MV-4-11 (cell line): ENCODE data around the gene SCGB3A1.

ENCODE experiments used
- DNase-seq: peaks from one replicate; lab custom pipeline; 2025; lab: John Stamatoyannopoulos, UW

The SCGB3A1 gene, protein sequence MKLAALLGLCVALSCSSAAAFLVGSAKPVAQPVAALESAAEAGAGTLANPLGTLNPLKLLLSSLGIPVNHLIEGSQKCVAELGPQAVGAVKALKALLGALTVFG

DNA sequence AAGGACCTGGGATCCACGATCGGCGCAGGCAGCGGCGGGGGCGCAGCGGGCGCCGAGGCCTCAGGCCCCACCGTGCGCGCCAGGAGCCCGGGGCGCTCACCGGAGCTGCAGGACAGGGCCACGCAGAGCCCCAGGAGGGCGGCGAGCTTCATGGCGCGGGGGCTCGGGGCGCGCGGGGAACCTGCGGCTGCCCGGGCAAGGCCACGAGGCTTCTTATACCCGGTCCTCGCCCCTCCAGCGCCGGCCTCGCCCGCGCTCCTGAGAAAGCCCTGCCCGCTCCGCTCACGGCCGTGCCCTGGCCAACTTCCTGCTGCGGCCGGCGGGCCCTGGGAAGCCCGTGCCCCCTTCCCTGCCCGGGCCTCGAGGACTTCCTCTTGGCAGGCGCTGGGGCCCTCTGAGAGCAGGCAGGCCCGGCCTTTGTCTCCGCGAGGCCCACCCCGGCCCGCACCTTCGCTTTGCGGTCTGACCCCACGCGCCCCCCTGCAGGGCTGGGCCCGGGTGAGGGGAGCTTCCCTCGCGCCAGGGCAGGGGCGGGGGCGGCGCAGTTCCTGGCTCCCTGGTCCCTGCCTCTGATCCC, at the start of gene SCGB3A1:
Gene SCGB3A1 (minus strand): TSS at position 189 of the 577 bp plus-strand sequence. CDS start 37 bp downstream, at position 152.
- no peak for DNase-seq

DNA sequence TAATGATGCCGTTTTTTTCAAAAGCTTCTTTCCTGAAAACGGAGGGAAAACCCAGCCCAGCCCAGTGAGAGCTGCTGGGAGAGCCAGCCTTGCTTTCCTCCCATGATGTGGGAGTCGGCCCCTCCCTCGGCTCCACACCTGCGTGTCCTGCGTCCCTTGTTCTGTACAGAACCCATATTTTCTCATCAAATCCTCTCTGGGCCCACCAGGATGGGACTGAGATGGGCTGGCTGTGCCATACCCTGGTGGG, 49.2 kb upstream of the SCGB3A1 start:
- DNase-seq = no peak

DNA sequence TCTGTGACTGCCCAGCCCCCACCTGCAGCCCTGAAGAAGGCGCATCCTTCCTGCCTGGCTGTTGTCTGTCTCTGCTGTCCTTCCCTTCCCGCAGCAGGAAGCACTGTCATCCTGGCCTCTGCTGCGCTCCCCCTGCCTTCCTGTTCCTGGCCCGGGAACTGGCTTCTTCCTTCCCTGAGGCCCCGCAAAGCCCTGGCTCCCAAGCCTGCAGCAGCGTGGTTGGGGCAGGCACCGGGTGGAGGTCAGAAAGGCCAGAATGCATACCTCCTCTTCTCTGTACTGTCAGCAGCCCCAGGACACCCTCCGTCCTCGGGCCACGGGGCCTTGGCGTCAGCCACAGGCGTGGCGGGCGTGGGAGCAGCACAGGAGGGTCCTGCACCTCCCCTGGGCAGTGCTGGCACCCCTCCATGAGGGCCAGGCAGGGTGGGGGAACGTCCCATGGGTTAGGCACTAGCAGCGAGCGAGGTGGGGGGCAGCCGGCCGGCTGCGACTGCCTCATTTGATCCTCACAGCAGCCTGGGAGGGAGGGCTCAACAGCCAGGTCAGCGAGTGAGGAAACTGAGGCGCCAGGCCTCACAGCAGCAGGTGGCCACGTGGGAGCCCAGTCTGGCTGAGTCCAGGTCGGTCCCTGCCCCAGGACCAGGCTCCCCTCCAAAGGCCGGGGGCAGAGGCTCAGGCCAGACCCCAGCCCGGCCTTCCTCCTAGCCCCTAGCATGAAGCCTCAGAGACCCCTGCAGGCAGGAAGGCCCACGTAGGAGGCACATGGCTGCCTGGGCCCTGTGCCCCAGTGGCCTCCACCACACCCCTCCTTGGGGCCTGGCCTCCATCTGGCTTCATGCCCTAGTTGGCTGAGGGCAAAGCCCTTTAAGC, 48.7 kb upstream of the SCGB3A1 start:
- DNase-seq = no peak

DNA sequence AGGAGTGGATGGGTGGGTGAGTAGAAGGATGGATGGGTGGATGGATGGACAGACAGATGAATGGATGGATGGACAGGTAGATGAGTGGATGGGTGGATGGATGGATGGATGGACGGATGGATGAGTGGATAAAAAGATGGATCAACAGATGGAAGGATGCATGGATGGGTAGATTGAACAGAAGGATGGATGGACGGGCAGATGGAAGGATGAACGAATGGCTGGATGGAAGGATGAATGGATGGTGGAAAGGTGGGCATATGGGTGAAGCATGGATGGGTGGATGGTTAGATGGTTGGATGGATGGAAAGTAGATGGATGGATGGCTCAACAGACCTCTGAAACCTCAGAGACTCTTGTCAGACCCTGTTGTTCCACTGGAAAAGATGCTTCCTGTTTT, 48.0 kb upstream of the SCGB3A1 start:
- DNase-seq = no peak

DNA sequence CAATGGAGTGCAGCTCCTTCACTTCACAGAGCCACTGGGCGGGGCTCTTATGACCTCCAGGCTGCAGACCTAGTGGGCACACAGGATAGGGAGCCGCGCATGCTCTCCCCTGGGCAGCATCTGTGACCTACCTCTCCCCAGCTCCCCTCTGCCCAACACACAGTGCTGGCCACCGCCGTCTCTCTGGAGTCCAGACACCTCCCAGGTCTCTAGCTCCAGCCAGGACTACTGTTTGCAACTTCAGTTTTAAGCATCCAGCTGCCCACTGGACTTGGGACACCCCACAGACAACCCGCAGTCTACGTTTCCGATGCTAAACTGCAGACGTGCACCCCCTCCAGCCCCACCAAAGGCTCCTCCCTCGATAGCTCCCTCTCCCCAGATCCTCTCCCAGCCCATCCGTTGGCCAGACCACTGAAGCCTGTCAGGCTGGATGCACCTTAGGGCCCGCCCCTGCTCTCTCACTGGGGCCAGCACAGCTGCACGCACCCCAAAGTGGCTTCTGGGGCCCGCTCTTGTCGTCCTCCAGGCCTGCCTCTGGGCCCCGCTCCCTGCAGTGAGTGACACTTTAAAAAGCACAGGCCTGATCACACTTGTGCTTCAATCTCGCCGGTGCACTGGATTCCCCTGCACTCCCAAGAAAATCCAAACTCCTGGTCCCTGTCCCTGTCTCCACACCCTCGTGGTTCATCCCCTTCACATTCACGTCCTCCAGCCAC, 46.8 kb upstream of the SCGB3A1 start:
- DNase-seq = no peak

DNA sequence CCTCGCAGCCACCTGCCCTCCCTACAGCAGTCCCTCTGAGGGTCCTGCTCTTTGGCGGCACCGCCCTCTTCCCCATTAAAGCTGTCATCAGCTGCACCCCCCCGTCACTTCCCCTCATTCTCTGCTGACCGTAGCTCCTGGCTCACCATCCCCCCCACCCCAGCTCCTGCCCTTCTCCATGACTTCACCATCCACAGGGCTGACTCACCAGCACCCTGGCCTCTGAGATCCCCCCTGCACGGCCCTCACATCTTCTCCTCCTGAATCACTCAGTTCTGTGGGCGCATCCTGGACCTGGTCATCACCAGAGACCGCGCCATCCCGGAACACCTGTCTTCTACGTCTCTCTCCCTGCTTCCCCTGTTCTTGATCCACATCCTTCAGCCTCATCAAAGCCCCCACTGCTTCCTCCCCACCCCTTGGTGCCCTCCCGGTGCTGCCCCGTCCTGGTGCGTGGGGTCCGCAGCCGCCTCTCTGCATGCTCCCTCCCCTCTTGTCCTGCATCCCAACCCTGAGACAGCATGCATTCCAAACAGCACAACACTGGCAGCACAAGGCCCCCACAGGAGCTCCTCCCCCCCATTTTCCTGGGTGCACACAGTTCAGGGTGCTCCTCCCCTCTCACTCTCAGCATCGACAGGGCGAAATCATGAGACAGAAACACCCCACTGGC, 45.2 kb upstream of the SCGB3A1 start:
- DNase-seq = no peak

DNA sequence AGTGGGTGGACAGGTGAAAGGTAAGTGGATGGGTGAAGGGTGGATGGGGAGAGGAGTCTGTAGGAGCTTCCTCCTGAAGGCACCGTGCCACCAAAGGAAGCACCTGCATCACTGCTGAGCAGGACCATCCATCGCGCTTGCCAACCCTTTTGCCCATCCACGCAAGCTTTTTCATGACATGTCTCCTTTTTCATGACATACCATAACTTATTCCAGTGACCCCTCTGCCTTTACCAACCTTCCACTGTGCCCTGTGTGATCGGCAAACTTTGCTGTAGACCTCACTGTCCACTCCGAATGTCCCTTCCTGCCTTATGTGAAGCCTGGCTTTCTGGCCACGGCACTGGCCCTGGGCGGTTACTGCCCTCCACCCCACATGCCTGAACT, 44.7 kb upstream of the SCGB3A1 start:
- no peak for DNase-seq

DNA sequence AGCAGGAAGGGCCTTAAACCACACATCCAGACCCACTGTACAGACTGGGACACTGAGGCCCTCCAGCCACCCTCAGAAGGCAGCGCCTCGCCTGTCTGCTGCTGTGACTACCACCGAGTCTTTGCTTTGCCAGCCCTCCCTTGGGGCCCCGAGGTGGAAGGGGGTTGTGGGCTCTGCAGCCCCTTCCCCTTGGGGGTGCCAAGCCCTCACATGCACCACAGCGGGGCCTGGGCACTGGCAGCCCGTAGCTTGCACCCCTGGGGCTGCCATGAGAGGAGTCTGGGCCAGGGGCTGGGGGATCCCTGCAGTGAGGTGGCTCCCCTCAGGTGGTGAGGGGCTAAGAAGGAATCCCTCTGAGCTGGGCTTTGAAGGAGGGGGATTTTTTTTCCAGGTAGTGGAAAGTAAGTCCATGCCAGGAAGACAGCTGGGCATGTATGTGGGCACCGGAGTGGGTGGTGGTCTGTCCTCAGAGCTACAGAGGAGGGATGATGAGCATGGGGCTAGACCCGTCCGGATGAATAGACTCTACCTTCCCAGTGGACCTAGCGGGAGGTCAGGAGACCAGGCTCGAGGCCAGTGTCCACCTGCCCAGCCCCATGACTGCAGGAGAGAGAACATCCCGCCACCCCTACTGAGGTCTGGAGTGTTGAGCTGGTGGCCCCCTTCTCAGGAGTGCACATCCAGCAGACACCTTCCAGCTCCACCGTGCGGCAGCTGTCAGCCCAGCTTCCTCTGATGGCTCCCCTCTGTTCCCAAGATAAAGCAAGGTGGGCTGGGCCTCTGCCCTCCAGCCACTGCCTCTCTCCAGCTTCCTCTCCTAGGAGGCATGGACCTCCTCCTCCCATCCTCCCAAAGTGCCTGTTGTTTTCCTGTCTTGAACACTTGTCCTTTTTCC, 42.2 kb upstream of the SCGB3A1 start:
- DNase-seq = no peak

DNA sequence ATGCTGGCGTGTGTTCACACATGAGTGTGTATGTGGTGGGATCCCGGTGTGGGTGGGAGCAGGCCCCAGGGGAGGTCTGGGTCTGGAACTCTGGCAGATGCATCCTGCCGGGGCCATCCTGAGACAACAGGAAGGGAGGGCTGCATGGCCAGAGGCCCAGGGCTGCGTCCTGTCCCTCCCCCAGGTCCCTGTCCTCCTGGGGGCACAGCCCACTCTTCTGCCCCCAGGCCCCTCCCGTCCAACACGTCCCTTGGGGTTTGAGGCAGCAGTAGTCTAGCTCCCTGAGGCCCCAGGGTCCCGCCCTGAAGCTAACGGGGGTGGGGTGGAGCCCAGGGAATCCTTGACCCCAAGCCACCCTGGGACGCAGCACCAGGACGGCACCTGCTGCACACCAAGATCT, 41.5 kb upstream of the SCGB3A1 start:
- no peak for DNase-seq

DNA sequence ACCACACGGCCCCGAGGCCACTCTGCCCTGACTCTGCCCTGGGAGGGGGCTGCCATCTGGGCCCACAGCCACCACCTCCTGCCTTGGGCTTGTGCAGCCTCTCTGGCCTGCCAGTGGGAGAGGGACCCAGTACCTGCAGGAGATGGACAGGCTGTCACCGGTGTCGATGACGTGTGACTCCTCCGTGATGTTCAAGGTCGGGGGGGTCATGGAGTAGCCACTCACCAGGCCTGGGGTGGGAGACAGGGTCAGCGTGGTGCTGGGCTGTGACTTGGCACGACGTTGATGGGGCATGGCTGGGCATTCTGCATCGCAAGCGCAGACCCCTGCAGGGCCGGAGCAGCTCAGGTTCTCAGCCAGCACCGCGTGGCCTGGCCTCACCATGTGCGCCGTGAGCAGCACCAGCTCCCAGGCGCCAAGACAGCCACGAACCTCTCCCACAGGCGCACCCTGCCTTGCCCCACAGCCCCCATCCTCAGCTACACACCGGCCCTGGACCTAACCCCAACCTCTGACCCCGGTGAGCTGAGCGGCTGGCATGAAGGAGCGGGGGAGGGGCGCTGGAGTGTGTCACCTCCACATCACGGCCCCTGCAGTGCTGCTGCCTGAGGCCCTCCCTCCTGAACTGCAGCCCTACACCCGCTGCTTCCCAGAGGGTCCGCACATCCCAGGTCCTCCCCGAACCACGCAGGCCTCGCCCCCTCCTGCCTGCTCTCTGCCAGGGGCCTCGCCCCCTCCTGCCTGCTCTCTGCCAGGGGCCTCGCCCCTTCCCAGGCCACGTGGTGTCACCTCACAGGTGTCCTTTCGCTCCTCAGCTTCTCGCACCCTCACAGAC, 40.5 kb upstream of the SCGB3A1 start:
- no peak for DNase-seq

DNA sequence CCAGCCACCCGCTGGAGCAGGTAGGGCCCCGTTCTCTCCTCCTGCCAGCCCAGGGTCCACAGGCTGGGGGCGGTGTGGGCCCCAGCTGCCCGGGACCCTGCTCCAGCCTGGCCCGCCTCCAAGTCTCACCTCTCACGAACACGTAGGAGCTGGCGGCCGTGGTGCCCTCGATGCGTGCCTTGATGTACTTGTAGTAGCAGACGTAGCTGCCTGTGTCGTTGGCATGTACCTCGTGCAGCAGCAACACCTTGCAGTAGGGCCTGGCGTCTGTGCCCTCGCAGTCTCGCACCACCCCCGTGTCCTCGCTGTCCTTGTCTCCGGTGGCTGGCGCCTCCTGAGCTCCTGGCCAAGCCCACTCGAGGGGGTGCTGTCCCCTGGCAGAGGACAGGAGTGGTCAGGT, 39.1 kb upstream of the SCGB3A1 start:
- DNase-seq = no peak

DNA sequence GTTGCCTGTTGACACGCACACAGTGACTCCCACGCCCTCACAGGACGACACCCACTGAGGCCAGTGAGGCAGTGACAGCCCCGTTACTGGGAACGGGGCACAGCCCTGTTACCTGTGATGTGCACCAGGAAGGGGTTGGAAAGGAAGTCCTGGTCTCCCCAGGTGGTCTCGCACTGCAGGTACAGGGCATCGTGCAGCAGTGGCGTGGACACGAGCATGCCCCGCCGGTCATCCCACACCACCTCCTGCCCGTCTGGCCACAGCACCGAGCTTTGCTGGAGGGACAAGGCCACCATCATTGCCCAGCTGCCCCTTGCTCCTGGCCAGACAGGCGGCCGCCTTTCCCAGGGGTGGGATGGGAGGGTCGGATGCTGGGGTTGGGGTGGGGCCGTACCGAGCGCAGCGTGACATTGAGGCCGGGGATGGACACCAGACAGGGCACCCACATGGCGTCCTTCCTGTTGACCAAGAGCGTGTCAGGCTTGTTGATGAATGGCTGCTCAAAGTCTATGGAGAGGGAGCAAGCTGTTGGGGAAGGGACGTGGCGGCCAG, 38.6 kb upstream of the SCGB3A1 start:
- DNase-seq = no peak

DNA sequence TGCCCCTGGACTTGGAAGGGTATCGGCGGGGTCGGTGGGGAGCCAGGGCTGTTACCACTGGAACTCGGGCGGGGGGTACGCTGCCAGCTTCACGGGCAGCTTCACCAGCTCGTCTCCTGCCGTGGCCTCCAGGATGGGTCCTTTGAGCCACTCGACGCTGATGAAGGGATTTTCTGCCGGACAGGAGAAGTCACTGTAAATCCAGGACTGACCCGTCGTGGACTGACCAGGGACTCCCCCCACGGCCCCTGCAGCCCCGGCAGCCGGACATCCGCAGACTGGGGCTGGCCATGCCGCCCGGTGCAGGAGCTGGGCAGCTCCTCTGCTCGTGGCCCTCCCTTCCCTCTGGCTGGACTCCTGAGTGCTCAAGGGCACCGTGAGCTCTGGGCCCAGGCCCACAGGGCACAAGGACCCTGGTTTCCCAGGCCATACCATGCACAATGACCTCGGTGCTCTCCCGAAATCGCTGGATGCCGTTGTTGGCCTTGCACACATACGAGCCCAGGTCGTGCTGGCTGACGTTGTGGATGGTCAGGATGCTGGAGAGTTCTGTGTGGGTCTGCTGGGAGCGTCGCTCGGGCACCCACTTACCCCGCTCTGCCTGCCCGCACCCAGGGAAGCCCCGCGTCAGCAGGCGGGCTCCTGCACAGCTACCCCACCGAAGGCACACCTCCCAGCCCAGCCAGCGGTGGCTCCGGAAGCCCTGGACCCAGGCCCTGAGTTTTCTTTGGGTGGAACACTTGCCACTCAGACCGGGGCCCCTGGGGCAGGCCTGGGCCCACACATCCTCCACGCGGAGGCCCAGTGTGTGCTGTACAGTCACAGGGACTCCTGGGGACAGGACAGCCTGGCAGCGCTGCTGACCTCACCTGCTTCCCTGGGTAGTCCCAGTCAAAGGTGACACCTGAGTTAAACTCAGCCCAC, 37.8 kb upstream of the SCGB3A1 start:
- DNase-seq = no peak

DNA sequence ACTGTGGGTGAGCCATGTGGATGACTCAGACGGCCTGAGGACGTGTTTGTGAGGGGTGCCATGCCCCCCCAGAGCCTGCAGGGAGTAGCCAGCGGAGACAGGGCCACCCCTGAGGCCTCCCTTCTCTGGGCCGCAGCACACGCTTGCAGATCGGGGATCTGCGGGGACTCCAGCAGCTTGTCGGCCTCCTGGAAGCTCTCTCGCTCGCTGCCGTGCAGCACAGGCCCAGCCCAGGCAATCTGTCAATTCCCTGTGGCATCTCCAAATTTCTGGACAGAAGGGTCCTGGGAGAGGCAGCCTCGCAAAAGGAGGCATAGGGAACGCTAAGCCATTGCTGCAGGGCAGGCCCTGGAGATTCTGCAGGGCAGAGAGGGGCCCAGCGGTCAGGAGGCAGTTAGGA, 36.9 kb upstream of the SCGB3A1 start:
- DNase-seq = no peak

DNA sequence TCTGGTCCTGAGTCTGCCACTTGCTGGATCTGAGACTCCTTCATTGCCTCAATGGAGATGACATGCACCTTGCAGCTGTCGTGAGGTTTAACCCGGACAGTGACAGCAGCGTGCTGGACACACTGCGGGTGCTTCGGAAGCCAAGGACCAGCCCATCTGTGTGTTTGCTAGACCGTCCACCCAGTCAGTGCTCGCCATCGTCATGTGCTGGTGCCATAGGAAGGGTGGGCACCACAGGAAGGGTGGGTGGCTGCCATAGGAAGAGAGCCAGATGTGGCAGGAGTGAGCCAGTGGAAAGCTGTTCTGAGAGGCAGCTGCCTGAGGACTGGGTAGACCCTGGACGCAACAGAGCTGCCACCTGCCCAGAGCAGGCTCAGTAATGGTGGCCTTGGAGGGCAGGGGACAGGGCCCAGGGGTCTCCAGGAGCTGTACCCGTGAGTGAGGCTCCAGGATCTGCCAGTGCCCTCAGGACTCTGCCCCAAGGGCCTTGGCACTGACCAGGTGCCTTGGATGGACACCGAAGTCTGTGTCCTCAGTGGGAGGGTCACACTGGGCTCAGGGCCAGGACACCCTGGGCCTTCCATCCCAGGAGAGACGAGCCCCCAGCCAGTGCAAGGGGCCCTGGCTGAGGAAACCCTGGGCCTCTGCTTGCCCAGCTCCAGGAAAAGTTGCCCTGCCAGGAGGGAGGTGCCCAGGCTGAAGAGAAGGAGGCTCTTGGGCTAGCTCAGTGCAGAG, 36.3 kb upstream of the SCGB3A1 start:
- DNase-seq = no peak

DNA sequence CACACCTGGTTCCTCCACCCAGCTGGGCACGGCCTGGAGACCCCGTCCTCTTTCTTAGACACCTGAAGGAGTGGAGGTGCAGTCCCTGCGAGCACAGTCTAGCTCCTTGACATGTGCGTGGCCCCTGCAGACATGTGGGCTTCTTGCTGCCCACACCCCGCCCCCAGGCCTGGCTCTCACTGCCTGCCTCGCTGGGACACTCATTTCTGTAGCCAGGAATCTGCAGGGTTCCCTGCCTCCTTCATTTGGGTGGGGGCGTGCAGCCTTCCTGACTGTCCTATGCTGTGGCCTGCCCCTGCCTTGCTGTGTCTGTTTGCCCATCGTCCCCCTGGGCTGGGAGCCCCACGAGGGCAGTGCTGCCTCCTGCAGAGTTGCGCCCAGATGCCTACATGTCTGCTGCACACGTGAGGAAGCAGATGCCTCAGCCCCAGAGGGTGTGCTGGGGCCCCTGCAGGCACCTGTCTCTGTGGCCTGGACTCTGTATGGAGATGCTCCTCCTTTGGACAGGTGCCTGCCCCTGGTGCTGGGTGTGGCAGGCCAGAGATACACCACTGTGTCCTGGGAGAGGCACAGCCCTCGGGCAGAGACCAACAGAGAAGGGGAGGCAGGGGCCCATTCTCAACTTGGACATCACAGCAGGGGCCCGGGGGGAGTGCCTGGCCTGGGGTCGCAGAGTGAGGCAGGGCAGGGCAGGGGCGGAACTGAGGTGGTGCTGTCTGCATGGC, 35.5 kb upstream of the SCGB3A1 start:
- DNase-seq = no peak

DNA sequence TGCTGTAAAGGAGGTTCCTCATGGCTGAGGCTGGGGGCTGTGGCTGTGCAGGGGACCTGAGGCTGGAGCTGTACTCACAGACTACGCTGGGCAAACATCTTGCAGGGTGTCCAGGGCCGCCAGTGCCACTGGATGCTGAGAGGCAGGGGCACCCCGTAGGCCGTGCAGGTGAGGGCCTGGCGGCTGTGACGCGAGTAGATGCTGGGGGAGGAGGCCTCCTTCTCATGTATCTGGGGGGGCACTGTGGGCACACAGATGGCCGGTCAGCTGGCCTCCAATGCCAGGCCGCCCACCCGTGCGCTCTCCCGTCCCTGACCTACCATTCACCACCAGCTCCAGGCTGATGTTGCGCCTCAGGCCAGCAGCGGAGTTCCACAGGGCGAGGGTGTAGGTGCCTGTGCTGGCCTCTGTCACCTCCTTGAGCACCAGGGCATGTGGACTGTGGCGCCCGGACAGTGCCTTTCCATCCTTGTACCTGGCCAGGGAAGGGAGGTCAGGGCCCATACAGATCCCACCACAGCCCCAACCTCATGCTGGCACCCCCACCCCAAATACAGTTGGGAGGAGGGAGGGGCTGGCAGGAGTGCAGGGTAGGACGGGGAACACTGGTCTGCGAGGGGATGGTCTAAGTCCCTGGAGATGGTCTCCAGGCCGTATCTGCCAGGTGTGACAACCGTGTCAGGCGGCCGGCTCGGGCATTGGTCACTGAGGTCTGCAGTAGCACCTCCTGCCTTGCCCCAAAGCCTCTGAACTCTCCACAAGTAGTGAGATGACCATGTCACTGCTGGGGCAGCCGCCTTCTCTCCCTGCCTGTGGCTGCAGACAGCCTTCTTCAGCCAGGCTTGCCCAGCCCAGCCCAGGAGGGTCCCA, 34.7 kb upstream of the SCGB3A1 start:
- DNase-seq = no peak
